NCI-H524 treated with DMSO at 0.1 percent for 48 hours (cell line): ENCODE data around the gene SDHAF1.
"Not testable (repeated sequence)": the region's sequence is repeated elsewhere in the genome, so short reads cannot be mapped to it uniquely, and the experiment has no call there.

Experiments used
- DNase-seq: peaks from one replicate; lab custom pipeline; 2025; lab: John Stamatoyannopoulos, UW

Gene SDHAF1

DNA sequence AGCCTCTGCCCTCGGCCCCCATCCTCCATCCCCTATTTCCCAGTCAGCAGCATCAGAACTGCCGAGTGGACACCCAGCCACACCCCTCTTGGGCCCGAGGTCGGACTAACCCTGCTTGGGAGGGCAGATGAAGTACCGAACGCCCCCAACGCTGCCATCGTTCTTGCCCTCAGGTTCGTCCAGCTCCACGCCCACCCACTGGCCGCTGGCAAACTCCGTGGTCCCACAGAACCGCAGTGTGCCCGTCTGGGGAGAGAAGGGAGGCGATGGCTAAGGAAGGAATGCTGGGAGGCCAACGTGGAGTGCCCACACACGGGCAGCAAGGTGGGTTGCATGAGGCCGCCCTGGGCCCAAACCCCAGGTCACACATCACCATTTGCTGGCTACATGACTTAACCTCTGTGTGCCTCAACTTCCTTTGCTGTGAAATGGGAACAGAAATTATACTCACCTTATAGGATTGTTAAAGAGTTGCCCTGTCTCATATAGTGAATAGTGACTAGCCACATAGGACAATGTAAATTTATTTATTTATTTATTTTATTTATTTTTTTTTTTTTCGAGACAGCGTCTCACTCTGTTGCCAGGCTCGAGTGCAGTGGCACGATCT is 24.2 kb downstream of the SDHAF1 start:
- DNase-seq = no peak

DNA sequence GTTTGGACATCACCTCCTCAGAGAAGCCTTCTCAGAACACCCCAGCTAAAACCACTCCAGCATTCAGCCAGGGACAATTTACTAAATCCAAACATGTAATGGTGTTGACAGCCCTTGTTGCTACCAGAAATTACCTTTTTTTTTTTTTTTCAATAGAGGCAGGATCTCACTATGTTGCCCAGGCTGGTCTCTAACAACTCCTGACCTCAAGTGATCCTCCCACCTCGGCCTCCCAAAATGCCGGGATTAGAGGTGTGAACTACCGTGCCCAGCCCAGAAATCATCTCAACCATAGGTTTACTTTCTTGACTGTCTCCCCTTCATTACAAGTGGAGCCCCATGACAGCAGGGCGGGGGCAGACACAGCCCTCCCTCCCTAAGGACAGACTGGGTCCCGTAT is 28.4 kb downstream of the SDHAF1 start:
- no peak for DNase-seq

- no peak for DNase-seq
Measured at GRCh38 chr19:36025541-36025940, 30.6 kb downstream of the SDHAF1 start.

GRCh38 chr19:36026091-36026876 is 31.3 kb downstream of the SDHAF1 start:
- no peak for DNase-seq

- no peak for DNase-seq
Measured at GRCh38 chr19:36027696-36028095, 32.7 kb downstream of the SDHAF1 start.

GRCh38 chr19:36028313-36029041 is 33.5 kb downstream of the SDHAF1 start:
- DNase-seq = no peak

DNA sequence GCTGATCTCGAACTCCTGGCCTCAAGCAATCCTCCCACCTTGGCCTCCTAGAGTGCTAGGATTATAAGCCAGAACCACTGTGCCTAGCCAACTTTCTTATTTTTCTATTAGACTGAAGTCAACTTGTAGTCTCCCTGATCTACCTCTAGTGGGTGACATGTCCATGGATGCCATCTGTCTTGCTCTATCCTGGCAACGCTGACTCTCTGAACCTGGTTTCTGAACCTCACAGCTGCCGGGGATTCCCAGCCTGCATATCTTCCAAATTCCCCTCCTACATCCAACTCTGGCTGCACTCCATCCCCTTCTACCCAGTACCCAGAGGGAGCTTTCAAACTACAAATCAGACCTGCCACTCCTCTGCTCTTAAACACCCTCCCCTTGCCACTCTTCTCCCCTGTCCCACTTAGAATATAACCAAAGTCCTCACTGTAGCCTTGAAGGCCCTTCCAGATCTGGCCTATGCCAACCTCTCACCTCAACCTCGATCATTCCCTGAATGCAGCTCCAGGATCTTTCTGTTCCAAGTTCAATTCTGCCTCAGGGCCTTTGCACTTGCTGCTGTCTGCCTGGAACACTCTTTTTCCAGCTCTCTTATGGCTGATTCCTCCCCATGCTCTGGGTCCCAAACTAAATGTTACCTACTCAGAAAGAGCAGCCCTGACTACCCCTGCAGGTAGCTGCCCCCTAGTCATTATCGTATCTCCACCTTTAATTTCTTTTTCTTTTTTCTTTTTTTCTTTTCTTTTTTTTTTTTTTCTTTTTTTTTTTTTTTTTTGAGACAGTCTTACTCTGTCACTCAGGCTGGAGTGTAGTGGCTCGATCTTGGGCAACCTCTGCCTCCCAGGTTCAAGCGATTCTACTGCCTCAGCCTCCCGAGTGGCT is 35.5 kb downstream of the SDHAF1 start:
- no peak for DNase-seq

GRCh38 chr19:36031308-36031707 is 36.3 kb downstream of the SDHAF1 start:
- no peak for DNase-seq

- DNase-seq = no peak
Measured at GRCh38 chr19:36032251-36033104, 37.5 kb downstream of the SDHAF1 start, which contains the start of gene CLIP3. TSS of gene CLIP3 (minus strand) at chr19:36032873. CDS start at chr19:36032357, 516 bp downstream.

- DNase-seq = no peak
Measured at GRCh38 chr19:36040495-36040894, 45.5 kb downstream of the SDHAF1 start.

DNA sequence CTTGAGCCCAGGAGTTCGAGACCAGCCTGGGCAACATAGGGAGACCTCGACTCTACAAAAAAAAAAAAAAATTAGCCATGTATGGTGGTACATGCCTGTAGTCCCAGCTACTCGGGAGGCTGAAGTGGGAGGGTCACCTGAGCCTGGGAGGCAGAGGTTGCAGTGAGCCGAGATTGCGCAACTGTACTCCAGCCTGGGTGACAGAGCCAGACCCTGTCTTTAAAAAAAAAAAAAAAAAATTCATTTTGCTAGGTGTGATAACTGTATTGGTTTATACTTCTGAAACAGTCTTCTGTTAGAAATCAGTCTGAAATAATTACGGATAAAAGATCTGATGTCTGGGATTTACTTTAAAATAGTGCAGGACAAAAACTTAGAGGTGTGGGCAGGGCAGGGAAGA is 46.1 kb downstream of the SDHAF1 start:
- DNase-seq = not testable (repeated sequence)

DNA sequence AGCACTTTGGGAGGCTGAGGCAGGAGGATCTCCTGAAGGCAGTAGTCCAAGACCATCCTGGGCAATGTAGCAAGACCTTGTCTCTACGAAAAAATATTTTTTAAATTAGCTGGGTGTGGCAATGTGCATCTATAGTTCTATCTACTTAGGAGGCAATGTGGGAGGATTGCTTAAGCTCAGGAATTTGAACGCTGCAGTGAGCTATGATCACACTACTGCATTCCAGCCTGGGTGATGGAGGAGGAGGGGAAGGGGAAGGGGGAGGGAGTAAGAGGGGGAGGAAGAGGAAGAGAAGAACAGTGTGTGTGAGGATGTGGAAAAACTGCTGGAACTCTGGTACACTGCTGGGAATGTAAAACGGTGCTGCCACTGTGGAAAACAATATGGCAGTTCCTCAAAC is 46.8 kb downstream of the SDHAF1 start:
- no peak for DNase-seq

GRCh38 chr19:36043952-36044351 is 49.0 kb downstream of the SDHAF1 start:
- no peak for DNase-seq
